Astrocyte of the spinal cord (primary cell): Measurements from ENCODE around the gene OSTM1.
"Not testable (repeated sequence)": the region's sequence is repeated elsewhere in the genome, so short reads cannot be mapped to it uniquely, and the experiment has no call there.

ENCODE experiments used
- DNase-seq: peaks from one replicate; pipeline ENCODE4 v3.0.0; 2011; ENCODE audit warnings: low read depth, low spot score
- H3K4me3 ChIP-seq: 2 replicates; pipeline ENCODE4 v1.5.1; 2011; ENCODE audit warnings: low read depth, mild to moderate bottlenecking, low read length, moderate library complexity
- in situ Hi-C: cut with HindIII; loops from 2 replicates; pipeline ENCODE4 v1.10.0; 2017; ENCODE audit warnings: low sequenced_read_pairs
- TF ChIP-seq, protein P1 (sequence below): IDR thresholded peaks from 2 replicates; pipeline ENCODE4 v1.5.1; 2012; ENCODE audit warnings: low read depth, mild to moderate bottlenecking, low read length, inconsistent platforms

OSTM1 gene

DNA sequence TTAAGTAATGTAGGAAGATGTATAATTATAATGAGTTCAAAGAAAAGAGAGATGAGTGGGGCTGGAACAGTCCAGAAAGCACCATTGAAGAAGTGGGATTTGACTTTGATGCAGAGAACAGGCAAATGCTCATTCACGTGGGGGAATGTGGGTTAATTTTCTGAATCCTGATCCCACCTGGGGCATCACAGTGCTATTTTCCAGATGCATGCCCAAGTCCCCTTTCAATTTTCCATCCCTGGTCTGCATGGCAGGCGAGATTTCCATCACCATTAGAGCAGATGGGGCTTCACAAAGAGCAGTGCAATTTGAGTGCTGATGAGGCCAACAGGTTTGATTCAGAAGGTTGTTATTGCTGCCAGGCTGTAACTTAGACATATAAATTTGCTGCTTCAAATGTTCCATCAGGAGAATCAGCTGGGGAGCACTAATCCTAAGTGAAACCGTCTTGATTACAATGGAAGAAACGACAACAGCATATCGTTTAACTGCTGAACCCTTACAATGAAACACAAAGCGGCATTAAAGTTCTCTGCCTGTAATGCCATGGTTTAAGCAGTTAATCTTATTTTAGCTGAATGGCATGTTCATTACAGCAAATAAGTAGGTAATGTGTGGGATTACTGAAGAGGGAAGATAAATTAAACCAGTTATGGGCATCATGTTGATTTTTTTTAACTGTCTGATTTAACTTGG, 45.2 kb downstream of the OSTM1 start:
- in situ Hi-C loops: no loop called here
- no peak overlapping the region for H3K4me3 ChIP-seq
- TF ChIP-seq, protein P1, sequence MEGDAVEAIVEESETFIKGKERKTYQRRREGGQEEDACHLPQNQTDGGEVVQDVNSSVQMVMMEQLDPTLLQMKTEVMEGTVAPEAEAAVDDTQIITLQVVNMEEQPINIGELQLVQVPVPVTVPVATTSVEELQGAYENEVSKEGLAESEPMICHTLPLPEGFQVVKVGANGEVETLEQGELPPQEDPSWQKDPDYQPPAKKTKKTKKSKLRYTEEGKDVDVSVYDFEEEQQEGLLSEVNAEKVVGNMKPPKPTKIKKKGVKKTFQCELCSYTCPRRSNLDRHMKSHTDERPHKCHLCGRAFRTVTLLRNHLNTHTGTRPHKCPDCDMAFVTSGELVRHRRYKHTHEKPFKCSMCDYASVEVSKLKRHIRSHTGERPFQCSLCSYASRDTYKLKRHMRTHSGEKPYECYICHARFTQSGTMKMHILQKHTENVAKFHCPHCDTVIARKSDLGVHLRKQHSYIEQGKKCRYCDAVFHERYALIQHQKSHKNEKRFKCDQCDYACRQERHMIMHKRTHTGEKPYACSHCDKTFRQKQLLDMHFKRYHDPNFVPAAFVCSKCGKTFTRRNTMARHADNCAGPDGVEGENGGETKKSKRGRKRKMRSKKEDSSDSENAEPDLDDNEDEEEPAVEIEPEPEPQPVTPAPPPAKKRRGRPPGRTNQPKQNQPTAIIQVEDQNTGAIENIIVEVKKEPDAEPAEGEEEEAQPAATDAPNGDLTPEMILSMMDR: no peak
- no peak for DNase-seq

DNA sequence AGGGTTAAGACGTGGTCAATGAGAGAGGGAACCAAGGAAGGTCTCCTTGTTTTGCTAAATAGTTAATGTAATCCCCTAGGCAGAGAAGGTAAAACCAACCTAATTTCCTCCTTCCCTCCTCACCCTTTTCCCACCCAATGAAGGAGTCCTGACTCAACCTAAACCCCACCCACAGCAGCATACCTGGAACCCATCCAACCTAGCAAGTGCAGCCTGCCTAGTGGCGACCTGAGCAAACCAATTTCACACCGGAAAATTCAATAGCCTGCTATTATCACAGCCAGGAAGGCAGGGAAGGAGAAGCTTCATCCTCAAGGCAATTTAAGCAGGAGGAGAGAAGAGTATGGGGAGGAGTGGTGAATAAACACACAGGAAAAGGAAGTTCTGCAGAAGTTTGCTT, 46.9 kb downstream of the OSTM1 start:
- no peak overlapping the region for H3K4me3 ChIP-seq
- TF ChIP-seq, protein P1: no peak
- in situ Hi-C loops: no loop called here
- DNase-seq: no peak

DNA sequence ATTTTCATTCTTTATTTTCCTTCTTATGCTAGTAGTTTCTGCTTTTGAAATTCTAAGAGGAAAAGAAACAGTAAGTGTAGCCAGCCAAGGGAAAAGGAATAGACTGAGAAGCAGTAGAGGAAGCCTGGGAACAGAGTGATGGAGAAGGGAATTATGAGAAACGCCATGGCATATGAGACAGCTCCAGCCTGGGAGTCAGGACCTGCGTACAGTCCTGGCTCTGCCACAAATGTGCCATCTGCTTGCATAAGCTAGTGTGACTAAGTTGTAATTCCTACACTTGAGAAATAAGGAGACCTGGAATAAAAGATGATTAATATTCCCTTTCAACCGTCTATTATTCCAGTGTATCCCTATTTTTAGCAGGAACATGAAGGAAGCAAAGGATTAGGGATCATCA, 47.5 kb downstream of the OSTM1 start:
- no peak for DNase-seq
- TF ChIP-seq, protein P1: no peak
- no peak overlapping the region for H3K4me3 ChIP-seq
- in situ Hi-C loops: no loop called here

DNA sequence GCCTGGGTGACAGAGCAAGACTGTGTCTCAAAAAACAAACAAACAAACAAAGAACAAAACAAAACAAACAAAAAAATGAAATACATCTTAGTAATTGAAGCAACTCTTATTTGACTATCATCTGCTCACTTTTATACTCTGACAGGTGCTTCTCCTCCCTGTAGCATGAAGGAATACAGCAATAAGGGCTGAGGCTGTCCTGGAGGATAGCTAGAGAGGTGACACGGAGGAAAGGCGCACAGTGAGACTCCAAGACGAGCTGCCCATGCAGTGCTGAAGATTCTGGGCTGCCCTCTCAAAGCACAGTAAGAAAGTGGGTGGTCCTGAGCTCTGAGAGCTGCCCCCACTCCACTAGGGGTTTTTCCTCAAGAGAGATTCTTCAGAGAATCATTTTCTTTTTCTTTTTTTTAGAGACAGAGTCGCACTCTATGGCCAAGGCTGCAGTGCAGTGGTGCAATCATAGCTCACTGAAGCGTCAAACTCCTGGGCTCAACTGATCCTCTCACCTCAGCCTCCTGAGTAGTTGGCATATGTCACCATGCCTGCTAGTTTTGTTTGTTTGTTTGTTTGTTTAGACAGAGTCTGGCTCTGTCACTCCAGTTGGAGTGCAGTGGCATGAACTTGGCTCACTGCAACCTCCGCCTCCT, 50.0 kb downstream of the OSTM1 start:
- in situ Hi-C loops: no loop called here
- DNase-seq: no peak
- TF ChIP-seq, protein P1: no peak
- no peak overlapping the region for H3K4me3 ChIP-seq

DNA sequence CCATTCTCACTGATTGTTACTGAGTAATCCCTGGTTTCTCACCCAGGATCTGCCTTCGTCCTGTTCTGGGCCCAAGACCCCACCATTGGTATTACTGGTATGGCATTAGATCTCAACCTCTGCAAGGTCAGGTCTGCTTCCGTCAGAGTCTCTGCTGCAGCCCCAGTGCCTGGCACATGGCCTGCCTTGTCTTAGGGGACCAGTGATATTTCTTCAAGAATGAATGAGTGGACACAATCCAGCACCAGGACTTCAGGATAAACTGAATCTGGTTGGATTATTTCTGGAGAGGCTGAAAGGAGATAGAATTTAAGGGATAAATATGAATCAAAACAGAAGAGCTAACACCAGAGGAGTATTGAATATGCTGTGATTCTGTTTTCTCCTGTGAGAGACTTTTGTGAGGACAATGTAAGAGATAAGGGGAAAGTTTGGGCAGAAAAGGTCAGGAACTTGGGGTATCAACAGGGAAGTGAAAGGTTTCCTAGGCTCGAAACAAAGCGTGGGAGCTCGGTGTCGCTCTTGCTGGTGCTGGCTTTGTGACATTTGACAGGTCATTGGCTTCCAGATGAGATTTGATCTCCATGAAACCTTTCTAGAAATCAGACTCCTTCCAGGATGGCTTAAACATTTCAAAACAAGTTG, 53.9 kb downstream of the OSTM1 start:
- H3K4me3 ChIP-seq: no peak overlapping the region
- DNase-seq: no peak
- TF ChIP-seq, protein P1: no peak
- in situ Hi-C loops: no loop called here

DNA sequence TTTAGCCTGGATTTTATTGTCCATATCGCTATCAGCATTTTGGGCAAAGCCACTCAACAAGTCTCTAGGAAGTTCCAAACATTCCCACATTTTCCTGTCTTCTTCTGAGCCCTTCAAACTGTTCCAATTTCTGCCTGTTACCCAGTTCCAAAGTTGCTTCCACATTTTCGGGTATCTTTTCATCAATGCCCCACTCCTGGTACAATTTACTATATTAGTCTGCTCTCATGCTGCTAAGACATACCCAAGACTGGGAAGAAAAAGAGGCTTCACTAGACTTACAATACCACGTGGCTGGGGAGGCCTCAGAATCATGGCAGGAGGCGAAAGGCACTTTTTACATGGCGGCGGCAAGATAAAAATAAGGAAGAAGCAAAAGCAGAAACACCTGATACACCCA, 58.3 kb downstream of the OSTM1 start:
- H3K4me3 ChIP-seq, DNase-seq, in situ Hi-C loops: not testable (repeated sequence)
